Head of caudate nucleus (tissue), 42 donors: Measurements from ENCODE around the gene ADM2.

ENCODE experiments used
- DNase-seq, 42 donors: peaks; one replicate each; pipeline versions ENCODE4 v3.0.0 to v3.0.0-alpha.2; 2020 to 2021; ENCODE audit warnings: mixed read lengths in 7 of 42
- intact Hi-C: fragments of 100-400 bp; cut with DNase I; formaldehyde crosslinking; loops from one replicate; pipeline ENCODE4 v1.15.0; 2022

Gene ADM2

DNA sequence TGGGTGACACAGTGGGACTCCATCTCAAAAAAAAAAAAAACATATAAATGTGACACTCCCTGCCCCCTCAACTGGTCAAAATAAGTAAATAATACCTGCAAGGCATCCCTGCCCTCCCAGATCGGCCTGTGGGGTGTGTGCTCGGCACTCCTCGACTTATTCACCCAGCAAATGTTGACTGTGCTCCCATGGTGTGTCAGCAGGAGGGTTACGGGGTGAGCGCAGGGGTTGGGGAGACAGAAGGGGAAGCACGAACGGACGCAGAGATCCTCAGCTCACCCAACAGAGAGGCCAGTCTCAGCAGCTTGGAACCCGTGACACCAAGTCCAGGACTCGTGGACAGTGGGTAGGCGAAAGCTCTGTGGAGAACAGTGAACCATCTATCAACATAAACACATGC lies 1.6 kb upstream of the ADM2 start:
- intact Hi-C loops = no loop called here
- no peak for DNase-seq

- intact Hi-C loops = no loop called here
- DNase-seq = no peak
These were observed 301 bp upstream of the ADM2 start for GRCh38 chr22:50481045-50481439.

DNA sequence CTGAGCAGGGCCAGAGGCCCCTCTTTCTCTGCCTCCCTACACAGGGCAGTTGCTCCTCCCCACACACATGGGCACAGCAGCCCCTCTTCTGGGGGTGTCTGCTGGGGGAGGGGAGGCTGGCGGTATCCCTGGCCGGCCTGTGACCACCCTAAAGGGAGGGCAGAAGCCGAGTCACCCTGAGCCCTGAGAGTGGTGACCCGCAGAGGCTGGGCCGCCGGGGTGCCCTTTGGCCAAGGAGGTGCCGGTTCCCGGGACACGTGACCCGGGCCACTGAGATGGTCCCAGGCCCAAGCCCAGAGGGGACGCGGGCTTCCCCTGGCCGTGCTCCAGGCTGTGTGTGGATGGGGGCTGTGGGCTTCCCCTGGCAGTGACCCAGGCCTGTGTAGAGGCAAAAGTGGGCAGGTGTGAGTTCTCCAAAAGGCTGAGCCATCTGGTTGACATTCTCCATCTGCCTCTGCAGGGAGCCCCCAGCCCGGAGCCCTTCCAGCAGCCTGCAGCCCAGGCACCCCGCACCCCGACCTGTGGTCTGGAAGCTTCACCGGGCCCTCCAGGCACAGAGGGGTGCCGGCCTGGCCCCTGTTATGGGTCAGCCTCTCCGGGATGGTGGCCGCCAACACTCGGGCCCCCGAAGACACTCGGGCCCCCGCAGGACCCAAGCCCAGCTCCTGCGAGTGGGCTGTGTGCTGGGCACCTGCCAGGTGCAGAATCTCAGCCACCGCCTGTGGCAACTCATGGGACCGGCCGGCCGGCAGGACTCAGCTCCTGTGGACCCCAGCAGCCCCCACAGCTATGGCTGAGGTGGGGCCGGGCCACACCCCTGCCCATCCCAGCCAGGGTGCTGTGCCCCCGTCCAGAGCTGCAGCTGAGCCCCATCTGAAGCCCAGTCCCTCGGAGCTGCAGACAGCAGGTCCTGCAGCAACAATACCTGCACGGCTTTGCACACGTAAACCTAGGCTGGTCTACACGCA lies 1.0 kb downstream of the ADM2 start:
- DNase-seq = no peak
- intact Hi-C loops = no loop called here

GRCh38 chr22:50483106-50483505 lies 1.8 kb downstream of the ADM2 start:
- intact Hi-C loops = no loop called here
- DNase-seq = no peak

- DNase-seq = no peak
- intact Hi-C loops = no loop called here
These were observed 2.2 kb downstream of the ADM2 start for GRCh38 chr22:50483556-50483955.

DNA sequence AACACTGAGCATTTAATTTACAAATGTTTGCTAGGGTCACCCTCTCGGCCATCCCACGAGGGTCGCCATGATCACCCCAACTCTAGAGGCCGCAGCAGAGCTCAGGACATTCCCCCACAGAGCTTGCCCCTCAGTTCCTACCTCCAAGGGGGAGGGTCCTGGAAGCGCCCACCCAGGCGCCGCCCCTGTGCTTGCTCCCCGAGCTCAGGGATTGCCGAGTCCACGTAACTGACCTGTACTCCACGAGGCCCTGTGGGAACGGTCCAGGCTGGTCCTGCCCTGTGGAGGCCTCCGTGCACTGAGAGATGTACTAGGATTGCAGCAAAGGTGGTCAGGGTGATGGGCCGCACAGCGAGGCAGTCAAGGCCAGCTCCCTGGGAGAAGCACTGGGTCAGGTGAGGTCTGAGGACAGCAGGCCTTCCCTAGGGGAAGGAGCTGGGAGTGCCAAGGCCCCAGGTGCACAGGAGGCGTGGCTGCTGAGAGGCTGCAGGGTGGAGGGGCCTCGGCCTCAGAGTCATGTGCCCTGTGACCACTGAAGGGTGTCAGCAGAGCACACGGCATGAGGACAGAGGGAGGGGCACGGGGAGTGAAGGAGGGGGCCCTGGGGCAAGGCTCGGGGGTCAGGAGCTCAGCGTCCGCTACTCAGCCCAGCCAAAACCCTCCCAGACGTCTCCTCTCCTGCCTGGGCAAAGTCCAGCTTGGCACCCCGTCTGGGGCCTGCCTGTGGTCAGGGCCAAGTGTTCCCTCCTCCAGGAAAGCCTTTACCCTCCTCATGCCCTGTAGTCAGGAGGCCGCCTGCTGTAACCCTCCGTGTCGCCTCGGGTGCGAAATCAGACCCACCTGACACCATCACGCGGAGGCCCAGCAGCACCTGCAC lies 2.9 kb downstream of the ADM2 start:
- no peak for DNase-seq
- intact Hi-C loops = no loop called here

- intact Hi-C loops = no loop called here
- no peak for DNase-seq
These were observed 4.1 kb downstream of the ADM2 start for GRCh38 chr22:50485221-50486131.

DNA sequence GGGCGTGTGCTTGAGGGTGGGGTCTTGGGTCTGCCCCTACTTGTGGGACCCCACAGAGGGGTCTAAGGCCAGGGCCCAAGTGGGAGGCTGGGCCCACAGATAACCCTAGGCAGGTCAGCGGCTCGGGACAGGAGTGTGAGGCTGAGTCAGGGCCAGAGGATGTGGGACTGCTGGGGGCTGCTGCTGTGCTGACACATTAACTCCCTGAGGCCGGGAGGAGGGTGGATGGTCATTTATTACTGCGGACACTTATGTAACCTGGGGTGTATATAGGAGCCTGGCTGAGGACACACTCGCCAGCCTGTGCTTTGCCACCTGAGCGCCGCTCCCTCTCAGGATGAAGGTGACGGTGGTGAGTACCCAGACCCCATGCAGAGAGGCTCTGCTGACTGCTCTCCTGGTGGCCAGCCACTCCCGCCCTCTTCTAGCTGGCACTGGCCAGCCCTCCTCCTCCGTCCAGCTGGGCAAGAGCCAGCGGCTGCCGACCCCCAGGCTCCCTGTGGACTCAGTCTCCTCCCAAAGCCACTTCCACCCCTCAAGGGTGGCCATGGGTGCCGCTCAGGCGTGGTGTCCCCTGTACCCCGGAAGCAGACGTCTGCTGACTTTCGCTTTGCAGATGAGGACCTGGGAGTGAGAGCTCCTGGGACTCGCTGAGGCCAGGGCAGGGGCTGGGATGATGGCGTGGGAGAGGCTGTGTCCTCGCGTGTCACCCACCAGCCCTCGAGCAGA lies 5.4 kb downstream of the ADM2 start, which contains the start of gene MIOX:
MIOX (plus strand) TSS at position 299 of the 729 bp plus-strand sequence; CDS start at position 338, 39 bp downstream.
- intact Hi-C loops = no loop called here

DNA sequence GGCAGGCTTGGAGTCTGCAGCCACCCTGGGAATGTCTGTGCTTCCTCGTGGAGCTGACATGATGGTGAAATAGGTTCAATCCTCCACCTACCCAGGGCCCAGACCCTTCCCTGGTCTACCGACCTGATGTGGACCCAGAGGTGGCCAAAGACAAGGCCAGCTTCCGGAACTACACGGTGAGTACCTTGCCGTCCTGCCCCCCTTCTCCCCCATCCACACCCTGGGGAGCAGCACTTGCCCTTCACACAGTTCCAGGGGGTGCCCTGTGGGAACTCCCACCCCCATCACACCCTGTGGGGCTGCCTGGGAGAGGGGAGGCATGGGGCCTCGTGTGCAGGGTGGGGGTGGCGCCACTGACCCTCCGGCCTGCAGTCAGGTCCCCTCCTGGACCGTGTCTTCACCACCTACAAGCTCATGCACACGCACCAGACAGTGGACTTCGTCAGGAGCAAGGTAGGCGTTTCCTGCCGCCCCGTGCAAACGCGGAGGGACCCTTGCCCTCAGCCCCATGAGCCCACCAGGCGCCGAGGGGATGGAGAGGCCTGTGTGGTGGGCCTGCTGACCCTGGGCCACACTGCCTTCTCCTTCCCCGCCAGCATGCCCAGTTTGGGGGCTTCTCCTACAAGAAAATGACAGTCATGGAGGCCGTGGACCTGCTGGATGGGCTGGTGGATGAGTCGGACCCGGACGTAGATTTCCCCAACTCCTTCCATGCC lies 6.1 kb downstream of the ADM2 start:
- intact Hi-C loops = no loop called here
- no peak for DNase-seq

More for the DNA sequence above, 5.4 kb downstream of the ADM2 start, which contains the start of gene MIOX:
- no peak for DNase-seq

DNA sequence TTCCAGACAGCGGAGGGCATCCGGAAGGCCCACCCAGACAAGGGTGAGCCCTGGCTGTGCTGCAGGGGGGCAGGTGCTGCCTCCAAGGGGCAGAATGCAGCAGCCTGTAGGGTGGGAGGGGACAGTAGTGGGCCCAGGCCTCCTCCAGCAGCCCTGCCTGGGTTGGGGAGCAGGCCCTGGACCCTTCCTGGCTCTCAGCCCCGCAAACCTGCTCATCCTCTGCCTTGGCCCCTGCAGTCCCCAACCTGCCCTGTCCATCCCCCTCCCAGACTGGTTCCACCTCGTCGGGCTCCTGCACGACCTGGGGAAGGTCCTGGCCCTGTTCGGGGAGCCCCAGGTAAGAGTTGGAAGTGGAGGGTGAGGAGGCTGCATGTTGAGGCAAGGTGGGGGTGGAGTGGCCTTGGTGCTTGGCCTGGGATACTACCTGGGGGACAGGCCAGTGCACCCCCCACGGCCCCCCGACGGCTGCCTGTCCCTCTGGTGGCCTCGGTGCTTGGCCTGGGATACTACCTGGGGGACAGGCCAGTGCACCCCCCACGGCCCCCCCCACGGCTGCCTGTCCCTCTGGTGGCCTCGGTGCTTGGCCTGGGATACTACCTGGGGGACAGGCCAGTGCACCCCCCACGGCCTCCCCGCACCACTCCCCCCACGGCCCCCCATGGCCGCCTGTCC lies 6.8 kb downstream of the ADM2 start:
- no peak for DNase-seq

DNA sequence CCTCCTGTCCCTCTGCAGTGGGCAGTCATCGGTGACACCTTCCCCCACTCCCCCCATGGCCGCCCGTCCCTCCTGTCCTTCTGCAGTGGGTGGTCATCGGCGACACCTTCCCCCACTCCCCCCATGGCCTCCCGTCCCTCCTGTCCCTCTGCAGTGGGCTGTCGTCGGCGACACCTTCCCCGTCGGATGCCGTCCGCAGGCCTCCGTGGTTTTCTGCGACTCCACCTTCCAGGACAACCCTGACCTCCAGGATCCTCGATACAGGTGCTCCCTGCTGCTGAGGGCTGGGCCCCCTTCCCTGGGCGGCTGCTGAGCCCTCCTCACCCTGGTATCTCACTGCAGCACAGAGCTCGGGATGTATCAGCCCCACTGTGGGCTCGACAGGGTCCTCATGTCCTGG lies 7.5 kb downstream of the ADM2 start:
- DNase-seq = no peak

More for the DNA sequence above, 6.8 kb downstream of the ADM2 start:
- intact Hi-C loops = no loop called here

DNA sequence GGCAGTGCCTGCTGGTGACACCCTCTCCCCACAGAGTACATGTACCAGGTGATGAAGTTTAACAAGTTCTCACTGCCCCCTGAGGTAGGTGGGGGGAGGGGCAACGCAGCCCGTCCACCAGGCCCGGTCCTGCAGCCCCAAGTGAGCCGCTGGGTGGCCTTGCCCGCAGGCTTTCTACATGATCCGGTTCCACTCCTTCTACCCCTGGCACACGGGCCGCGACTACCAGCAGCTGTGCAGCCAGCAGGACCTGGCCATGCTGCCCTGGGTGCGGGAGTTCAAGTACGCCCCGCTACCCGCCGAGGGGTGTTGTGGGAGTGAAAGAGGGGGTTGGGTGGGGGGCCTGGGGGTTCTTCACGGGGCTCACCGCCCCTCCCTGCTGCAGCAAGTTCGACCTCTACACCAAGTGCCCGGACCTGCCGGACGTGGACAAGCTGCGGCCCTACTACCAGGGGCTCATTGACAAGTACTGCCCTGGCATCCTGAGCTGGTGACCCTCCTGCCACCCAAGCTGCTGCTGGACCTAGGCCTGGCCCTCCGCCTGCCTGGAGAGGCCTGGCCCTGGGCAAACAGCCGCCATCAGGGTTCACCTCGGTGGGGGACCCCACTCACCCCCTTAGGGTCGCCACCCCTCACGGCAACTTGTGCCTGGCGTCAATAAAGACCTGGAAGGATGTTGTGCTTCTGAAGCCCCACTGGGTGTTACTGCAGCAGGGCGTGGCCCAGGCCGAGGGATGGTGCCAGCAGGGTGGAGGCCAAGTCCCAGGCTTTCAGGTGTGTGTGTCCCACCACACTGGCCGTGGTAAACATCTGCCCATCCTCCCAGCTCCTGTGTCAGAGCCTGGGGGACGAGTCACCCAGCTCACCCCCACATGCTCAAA lies 8.3 kb downstream of the ADM2 start:
- DNase-seq = no peak
- intact Hi-C loops = no loop called here

More for the DNA sequence above, 7.5 kb downstream of the ADM2 start:
- intact Hi-C loops = no loop called here

DNA sequence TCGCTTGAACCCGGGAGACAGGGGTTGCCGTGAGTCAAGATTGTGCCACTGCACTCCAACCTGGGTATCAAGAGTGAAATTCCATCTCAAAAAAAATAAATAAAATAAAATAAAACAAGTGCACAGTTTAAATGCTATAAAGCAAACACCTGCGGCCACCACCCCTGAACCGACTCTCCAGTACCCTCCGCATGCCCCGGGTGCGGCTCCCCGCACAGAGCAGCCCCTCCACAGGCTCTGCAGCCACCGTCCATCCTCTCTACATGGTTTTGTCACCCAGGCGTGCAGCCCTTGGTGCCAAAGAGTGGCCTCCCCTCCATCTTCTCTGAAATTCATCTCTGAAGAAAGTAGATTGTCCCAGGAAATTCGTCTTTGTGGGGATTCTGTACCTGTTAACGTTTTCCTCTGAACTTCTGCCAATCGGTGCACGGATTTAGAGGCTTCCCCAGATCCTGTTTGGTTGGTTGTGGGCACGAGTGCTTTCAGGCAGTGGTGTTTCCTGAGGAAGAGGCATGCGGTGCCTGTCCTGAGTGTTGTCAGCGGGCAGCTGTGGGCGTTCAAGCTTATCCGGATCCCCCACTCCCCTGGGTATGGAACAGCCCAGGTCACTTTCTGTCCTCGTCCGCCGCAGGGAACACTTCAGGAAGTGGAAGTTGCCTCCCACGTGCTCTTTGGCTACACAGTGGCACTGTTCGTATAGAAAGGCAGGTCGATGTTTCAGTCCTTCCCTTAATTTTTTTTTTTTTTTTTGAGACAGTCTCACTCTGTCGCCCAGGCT lies 9.4 kb downstream of the ADM2 start:
- DNase-seq = no peak
- intact Hi-C loops = no loop called here

DNA sequence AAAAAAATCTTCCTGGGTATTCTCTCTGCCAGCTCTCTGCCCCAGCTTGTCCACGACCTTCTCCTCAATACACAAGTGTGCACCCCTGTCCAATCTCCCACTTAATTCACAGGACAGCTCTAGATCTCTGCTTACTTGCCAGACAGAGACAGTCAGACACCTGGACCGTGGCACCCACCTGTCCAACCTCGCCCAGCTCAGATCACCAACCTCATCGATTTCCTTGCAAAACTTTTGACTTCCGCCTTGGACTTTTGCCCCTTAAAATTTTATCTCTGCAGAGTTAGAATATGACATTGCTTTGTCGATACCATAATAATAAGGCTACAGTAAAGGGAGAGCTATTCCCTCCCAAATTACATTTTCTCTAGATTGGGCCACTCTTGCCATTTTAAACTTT lies 15.8 kb downstream of the ADM2 start:
- DNase-seq = no peak
- intact Hi-C loops = no loop called here

DNA sequence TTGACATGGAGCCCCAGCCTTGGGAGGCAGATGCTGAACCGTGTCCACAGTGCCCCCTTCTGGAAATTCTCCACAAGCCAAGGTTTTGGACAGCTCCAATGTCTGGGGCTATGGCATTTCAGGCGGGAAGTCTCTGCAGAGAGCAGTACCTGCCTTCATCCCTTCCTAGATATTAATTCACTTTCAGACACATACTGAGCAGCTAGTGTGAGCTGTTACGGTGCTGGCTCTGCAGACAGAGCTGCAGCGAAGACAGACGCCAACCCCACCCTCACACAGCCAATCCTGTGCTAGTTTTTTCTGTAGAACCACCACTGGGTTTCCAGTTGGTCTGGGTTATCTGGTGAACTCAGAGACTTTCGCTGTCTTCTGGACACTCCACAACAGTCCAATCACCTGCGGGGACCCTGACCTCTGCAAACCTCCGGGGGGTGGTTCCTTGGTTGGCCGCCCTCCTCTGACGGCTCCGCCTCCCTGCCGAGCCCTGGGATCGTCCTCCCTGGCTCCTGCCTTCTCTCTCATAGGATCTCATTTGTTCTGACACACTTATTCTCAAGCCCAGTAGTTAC lies 17.1 kb downstream of the ADM2 start:
- intact Hi-C loops = no loop called here
- peak; percentile 46 to 88 (median 72) for DNase-seq
